Mesendoderm (in vitro differentiated cells): Measurements from ENCODE around the gene BTBD18.

Source experiments
- DNase-seq: peaks from one replicate; pipeline ENCODE4 v3.0.0; 2013
- H2AK5ac ChIP-seq: 2 replicates; pipeline ENCODE4 v1.6.1; 2013; ENCODE audit warnings: low read length, inconsistent platforms
- H2BK120ac ChIP-seq: 2 replicates; pipeline ENCODE4 v1.6.1; 2013; ENCODE audit warnings: low read depth, mild to moderate bottlenecking, low read length, moderate library complexity, mixed read lengths
- H2BK15ac ChIP-seq: replicated peaks from 2 replicates; pipeline ENCODE4 v1.6.1; 2013; ENCODE audit warnings: low read depth, mild to moderate bottlenecking, moderate library complexity
- H2BK5ac ChIP-seq: 2 replicates; pipeline ENCODE4 v1.6.1; 2013; ENCODE audit warnings: low read length, inconsistent platforms
- H3K18ac ChIP-seq: 2 replicates; pipeline ENCODE4 v1.6.1; 2013; ENCODE audit warnings: mild to moderate bottlenecking, low read length, mixed read lengths
- H3K23ac ChIP-seq: one replicate; pipeline ENCODE4 v1.6.1; 2013; ENCODE audit warnings: low read length
- H3K27ac ChIP-seq: 2 replicates; pipeline ENCODE4 v1.5.1; 2013; ENCODE audit warnings: low read depth, mild to moderate bottlenecking, inconsistent platforms, low read length, moderate library complexity
- H3K27me3 ChIP-seq: 2 replicates; pipeline ENCODE4 v1.6.1; 2013; ENCODE audit warnings: low read length, control low read depth, mild to moderate bottlenecking, inconsistent platforms; ENCODE audit not compliant: insufficient read depth, poor library complexity
- H3K36me3 ChIP-seq: 2 replicates; pipeline ENCODE4 v1.6.1; 2013; ENCODE audit warnings: low read length, inconsistent platforms; ENCODE audit not compliant: control insufficient read depth, insufficient read depth
- H3K4ac ChIP-seq: one replicate; pipeline ENCODE4 v1.6.1; 2013; ENCODE audit warnings: low read depth, mild to moderate bottlenecking, low read length, moderate library complexity
- H3K4me1 ChIP-seq: 2 replicates; pipeline ENCODE4 v1.6.1; 2013; ENCODE audit warnings: low read depth, low read length, inconsistent platforms; ENCODE audit not compliant: control insufficient read depth
- H3K4me2 ChIP-seq: 2 replicates; pipeline ENCODE4 v1.6.1; 2013; ENCODE audit warnings: low read length
- H3K4me3 ChIP-seq: 2 replicates; pipeline ENCODE4 v1.5.1; 2013; ENCODE audit warnings: mild to moderate bottlenecking, low read length
- H3K56ac ChIP-seq: one replicate; pipeline ENCODE4 v1.6.1; 2013; ENCODE audit warnings: low read length
- H3K79me1 ChIP-seq: 2 replicates; pipeline ENCODE4 v1.6.1; 2013; ENCODE audit warnings: low read length, inconsistent platforms
- H3K79me2 ChIP-seq: 2 replicates; pipeline ENCODE4 v1.6.1; 2013; ENCODE audit warnings: mild to moderate bottlenecking, low read length; ENCODE audit not compliant: control insufficient read depth, insufficient read depth
- H3K9ac ChIP-seq: 2 replicates; pipeline ENCODE4 v1.6.1; 2013; ENCODE audit warnings: low read length, inconsistent platforms
- H4K5ac ChIP-seq: one replicate; pipeline ENCODE4 v1.6.1; 2013; ENCODE audit warnings: low read length
- H4K8ac ChIP-seq: one replicate; pipeline ENCODE4 v1.6.1; 2013; ENCODE audit warnings: low read depth, mild to moderate bottlenecking, control low read depth, low read length, moderate library complexity
- WGBS: extraction: QIAGEN DNeasy Blood & Tissue Kit; methylation state at CpG from one replicate; pipeline ENCODE4 v1.1.7; 2013; ENCODE audit warnings: low lambda C conversion rate, missing lambda C conversion rate; ENCODE audit not compliant: insufficient coverage; ENCODE audit errors: extremely low coverage; 5-methylcytosine and 5-hydroxymethylcytosine counted together

Gene BTBD18

DNA sequence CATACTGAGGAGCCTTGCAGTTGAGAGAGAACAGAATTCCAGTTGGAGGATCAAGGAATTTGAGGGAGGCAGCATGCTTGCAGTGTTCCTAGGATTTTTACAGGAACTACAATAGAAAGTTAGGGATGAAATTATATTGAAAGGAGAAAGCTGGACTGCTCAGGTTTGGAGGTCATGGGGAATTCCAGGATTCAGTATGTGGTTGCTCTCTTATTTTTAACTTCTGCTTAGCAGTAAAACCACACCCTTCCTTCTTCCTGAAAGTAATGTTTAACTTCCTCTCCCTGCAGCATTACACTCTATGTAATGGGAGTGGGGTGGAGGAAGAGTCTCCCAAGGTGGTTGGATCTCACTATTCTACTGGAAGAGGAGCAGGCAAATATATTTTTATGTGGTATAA lies 41.3 kb upstream of the BTBD18 start:
- DNase-seq = no peak
- Histone ChIP-seq H3K79me1 (peaks cover 13% of the 10 kb centered on the region), H3K4ac (no peak overlapping the region), H2BK5ac (no peak overlapping the region), H3K4me1 (no peaks in the 10 kb centered on the region), H3K79me2 (peaks cover 69% of the 10 kb centered on the region), H3K23ac (no peak overlapping the region), H3K4me3 (no peak overlapping the region), H3K18ac (no peak overlapping the region), H3K56ac (no peak overlapping the region), H4K5ac (no peak overlapping the region), H3K36me3 (peaks cover 10% of the 10 kb centered on the region), H3K4me2 (no peak overlapping the region), H3K9ac (no peak overlapping the region), H3K27me3 (no peaks in the 10 kb centered on the region), H2BK15ac (no peak overlapping the region), H2BK120ac (no peak overlapping the region), H2AK5ac (no peak overlapping the region), H4K8ac (peak overlapping the region; percentile 86), H3K27ac (no peak overlapping the region)

GRCh38 chr11:57792060-57792541 lies 40.5 kb upstream of the BTBD18 start:
- Histone ChIP-seq H3K18ac (no peak overlapping the region), H3K56ac (no peak overlapping the region), H3K4me2 (no peak overlapping the region), H3K23ac (no peak overlapping the region), H3K4me1 (no peaks in the 10 kb centered on the region), H4K5ac (no peak overlapping the region), H3K27me3 (no peaks in the 10 kb centered on the region), H3K4me3 (no peak overlapping the region), H3K4ac (no peak overlapping the region), H3K79me1 (peaks cover 13% of the 10 kb centered on the region), H2BK120ac (no peak overlapping the region), H3K9ac (no peak overlapping the region), H2BK5ac (no peak overlapping the region), H2BK15ac (no peak overlapping the region), H4K8ac (no peak overlapping the region), H3K36me3 (peaks cover 10% of the 10 kb centered on the region), H2AK5ac (no peak overlapping the region), H3K27ac (no peak overlapping the region), H3K79me2 (peaks cover 75% of the 10 kb centered on the region)
- no peak for DNase-seq
- no CpG with 5 or more reads among the region's 7 CpGs for WGBS

DNA sequence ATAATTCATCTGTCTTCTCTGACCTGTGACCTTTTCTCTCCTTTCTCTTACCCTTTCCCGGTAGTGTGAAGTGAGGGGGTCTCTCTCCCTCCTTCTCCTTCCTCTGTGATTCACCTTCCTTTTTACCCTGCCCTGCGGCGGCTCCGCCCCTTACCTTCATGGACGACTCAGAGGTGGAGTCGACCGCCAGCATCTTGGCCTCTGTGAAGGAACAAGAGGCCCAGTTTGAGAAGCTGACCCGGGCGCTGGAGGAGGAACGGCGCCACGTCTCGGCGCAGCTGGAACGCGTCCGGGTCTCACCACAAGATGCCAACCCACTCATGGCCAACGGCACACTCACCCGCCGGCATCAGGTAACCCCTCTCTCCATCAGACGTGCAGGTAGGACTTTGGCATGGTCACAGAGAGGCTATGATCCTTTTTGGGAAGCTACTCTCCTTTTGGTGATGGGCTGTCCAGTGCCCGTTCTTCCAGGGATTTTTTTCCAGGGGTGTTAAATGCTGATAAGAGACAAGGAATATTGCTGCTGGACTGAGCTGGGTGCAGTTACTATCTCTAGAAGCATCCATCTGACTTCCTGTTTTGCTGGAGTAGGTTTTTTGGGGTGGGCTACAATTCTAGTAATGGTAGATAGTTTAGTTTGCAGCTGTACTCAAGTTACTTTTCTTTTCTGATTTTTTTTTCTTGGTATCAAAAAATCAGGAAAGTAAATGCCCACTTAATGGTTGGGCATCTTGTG lies 39.9 kb upstream of the BTBD18 start:
- Histone ChIP-seq H3K27me3 (no peaks in the 10 kb centered on the region), H3K79me1 (peaks cover 10% of the 10 kb centered on the region), H3K23ac (no peak overlapping the region), H4K8ac (no peak overlapping the region), H3K27ac (no peak overlapping the region), H3K56ac (peak overlapping the region; percentile 3), H3K4me2 (no peak overlapping the region), H2AK5ac (no peak overlapping the region), H3K36me3 (peaks cover 6% of the 10 kb centered on the region), H3K4me3 (no peak overlapping the region), H3K9ac (no peak overlapping the region), H3K4ac (no peak overlapping the region), H2BK15ac (no peak overlapping the region), H2BK5ac (no peak overlapping the region), H4K5ac (no peak overlapping the region), H2BK120ac (no peak overlapping the region), H3K79me2 (peaks cover 77% of the 10 kb centered on the region), H3K18ac (no peak overlapping the region), H3K4me1 (no peaks in the 10 kb centered on the region)
- no peak for DNase-seq
- no CpG with 5 or more reads among the region's 22 CpGs for WGBS

DNA sequence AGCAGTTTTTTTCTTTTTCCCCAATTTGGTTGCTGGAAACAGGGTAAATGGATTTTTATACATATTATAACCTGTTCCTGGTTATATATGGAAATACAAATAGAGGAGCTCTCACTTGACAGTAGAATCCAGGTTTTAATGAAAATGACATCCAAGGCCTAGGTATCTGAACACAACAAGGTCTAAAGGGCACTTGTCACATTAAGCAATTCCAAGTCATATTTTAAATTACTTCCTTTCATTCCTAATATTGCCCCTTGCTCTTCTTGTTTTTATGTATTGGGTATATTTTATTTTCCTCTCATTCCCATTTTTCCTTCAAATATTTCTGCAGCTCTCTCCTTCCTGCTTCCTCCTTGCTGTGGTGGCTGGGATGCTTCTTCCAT lies 37.1 kb upstream of the BTBD18 start:
- Histone ChIP-seq H3K4me3 (no peak overlapping the region), H2BK15ac (no peak overlapping the region), H3K79me1 (peaks cover 6% of the 10 kb centered on the region), H3K56ac (no peak overlapping the region), H3K4me2 (no peak overlapping the region), H3K27ac (no peak overlapping the region), H3K4ac (no peak overlapping the region), H2AK5ac (no peak overlapping the region), H3K4me1 (no peaks in the 10 kb centered on the region), H3K9ac (no peak overlapping the region), H2BK120ac (no peak overlapping the region), H2BK5ac (no peak overlapping the region), H3K79me2 (peaks cover 90% of the 10 kb centered on the region), H3K23ac (no peak overlapping the region), H3K36me3 (no peaks in the 10 kb centered on the region), H3K27me3 (no peaks in the 10 kb centered on the region), H4K8ac (no peak overlapping the region), H3K18ac (no peak overlapping the region), H4K5ac (no peak overlapping the region)
- DNase-seq = no peak

DNA sequence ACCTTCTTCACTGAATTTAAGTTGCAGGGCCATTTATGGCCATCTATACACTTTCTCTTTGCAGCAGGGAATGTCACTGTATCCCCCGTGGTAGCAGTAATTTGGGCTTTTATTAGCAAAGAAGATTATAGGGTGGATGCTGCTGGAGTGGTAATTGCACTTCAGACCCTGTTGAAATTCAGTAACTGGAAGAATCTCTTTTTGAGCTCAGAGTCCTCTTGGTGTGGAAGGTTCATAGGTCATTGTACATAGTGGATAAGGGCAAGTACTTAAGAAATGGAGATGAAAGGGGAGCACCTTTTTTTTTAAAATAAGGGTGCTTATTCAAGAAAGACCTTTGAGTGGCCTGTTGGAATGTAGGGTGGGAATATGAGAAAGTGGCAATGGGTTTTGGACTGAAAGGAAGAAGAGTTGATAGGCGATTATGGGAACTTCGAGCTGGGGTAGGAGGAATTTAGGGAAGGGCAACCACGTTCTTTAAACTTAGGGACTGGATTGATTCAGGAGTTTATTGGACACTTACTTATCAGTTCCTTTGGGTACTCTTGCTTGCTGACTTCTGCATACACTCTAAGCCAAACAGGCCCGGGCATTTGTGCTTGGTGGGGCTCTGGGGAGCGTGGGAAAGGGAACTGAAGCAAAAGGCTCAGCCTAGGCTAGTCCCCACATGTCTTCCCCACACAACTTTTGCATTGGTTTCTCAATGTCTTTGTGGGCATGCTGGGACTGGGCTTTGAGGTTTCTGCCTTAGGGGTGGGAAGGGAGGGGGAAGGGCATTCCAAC lies 36.5 kb upstream of the BTBD18 start:
- Histone ChIP-seq H3K18ac (peak overlapping the region; percentile 51), H3K4me1 (no peaks in the 10 kb centered on the region), H3K4ac (no peak overlapping the region), H2BK5ac (no peak overlapping the region), H3K9ac (no peak overlapping the region), H3K4me3 (no peak overlapping the region), H2BK120ac (peak overlapping the region; percentile 35), H3K36me3 (no peaks in the 10 kb centered on the region), H3K27ac (peak overlapping the region; percentile 13), H3K56ac (peak overlapping the region; percentile 40), H2BK15ac (no peak overlapping the region), H3K4me2 (no peak overlapping the region), H3K23ac (no peak overlapping the region), H4K5ac (no peak overlapping the region), H3K27me3 (no peaks in the 10 kb centered on the region), H3K79me2 (peaks cover 89% of the 10 kb centered on the region), H3K79me1 (peaks cover 6% of the 10 kb centered on the region), H2AK5ac (no peak overlapping the region), H4K8ac (peak overlapping the region; percentile 76)
- DNase-seq = peak; percentile 68
- no CpG with 5 or more reads among the region's 6 CpGs for WGBS
